Liver (tissue), 9 donors: ENCODE data around the gene HEBP2. TPM values are rescaled to one million over a fixed set of nuclear protein-coding genes. Genes with fewer than 3 reads are reported as not detected.

ENCODE experiments used
- DNase-seq: peaks from one replicate; pipeline ENCODE4 v3.0.0-alpha.2; 2017; ENCODE audit warnings: low spot score
- H3K27ac ChIP-seq, 2 donors: one replicate each; pipeline ENCODE4 v1.7.0; 2013; ENCODE audit warnings: inconsistent platforms in 2 of 2, low read length in 2 of 2, control low read depth in 1 of 2, low read depth in 1 of 2, mild to moderate bottlenecking in 1 of 2
- H3K27me3 ChIP-seq, 4 donors: one replicate each; pipeline versions ENCODE4 v1.6.1 to v1.7.0; 2013; ENCODE audit warnings: low read length in 3 of 4, inconsistent platforms in 1 of 4, mild to moderate bottlenecking in 1 of 4, moderate library complexity in 1 of 4; ENCODE audit not compliant: control insufficient read depth in 4 of 4, insufficient read depth in 4 of 4
- H3K36me3 ChIP-seq, 4 donors: one replicate each; pipeline versions ENCODE4 v1.6.1 to v1.7.0; 2013; ENCODE audit warnings: low read length in 3 of 4, mild to moderate bottlenecking in 3 of 4, low read depth in 1 of 4, moderate library complexity in 1 of 4; ENCODE audit not compliant: control insufficient read depth in 4 of 4, insufficient read depth in 3 of 4
- H3K4me1 ChIP-seq, 4 donors: one replicate each; pipeline versions ENCODE4 v1.6.1 to v1.7.0; 2013; ENCODE audit warnings: low read length in 3 of 4, mild to moderate bottlenecking in 3 of 4, moderate library complexity in 1 of 4; ENCODE audit not compliant: control insufficient read depth in 4 of 4, insufficient read depth in 4 of 4
- H3K4me3 ChIP-seq, 3 donors: one replicate each; pipeline versions ENCODE4 v1.6.1 to v1.7.0; 2013; ENCODE audit warnings: low read length in 3 of 3, control low read depth in 1 of 3, low read depth in 1 of 3, mild to moderate bottlenecking in 1 of 3
- H3K9ac ChIP-seq, 2 donors: one replicate each; pipeline ENCODE4 v1.7.0; 2013; ENCODE audit warnings: low read length in 2 of 2, mild to moderate bottlenecking in 2 of 2, moderate library complexity in 2 of 2, control low read depth in 1 of 2, low read depth in 1 of 2
- H3K9me3 ChIP-seq, 4 donors: one replicate each; pipeline versions ENCODE4 v1.6.1 to v1.7.0; 2013; ENCODE audit warnings: low read length in 3 of 4; ENCODE audit not compliant: control insufficient read depth in 4 of 4
- ATF3 ChIP-seq: IDR thresholded peaks from 2 replicates; pipeline ENCODE4 v1.6.1; 2016; ENCODE audit warnings: antibody characterized with exemption
- EGR1 ChIP-seq, 2 donors: IDR thresholded peaks; 2 replicates each; pipeline ENCODE4 v1.6.1; 2016 to 2018; ENCODE audit warnings: antibody characterized with exemption in 2 of 2, low read depth in 2 of 2
- FOXA1 ChIP-seq: IDR thresholded peaks from 2 replicates; pipeline ENCODE4 v1.6.1; 2016; ENCODE audit warnings: antibody characterized with exemption
- GABPA ChIP-seq, 2 donors: IDR thresholded peaks in 1 of 2; conservative IDR thresholded peaks in 1 of 2; 2 replicates each; pipeline ENCODE4 v1.6.1; 2016; ENCODE audit warnings: antibody characterized with exemption in 2 of 2, mild to moderate bottlenecking in 1 of 2, moderate library complexity in 1 of 2
- HNF4A ChIP-seq, 2 donors: conservative IDR thresholded peaks; 2 replicates each; pipeline ENCODE4 v1.6.1; 2016; ENCODE audit warnings: antibody characterized with exemption in 2 of 2, mild to moderate bottlenecking in 2 of 2
- HNF4G ChIP-seq: IDR thresholded peaks from 2 replicates; pipeline ENCODE4 v1.6.1; 2016; ENCODE audit warnings: antibody characterized with exemption
- JUND ChIP-seq, 2 donors: IDR thresholded peaks; 2 replicates each; pipeline ENCODE4 v1.6.1; 2016; ENCODE audit warnings: antibody characterized with exemption in 2 of 2
- MAX ChIP-seq: IDR thresholded peaks from 2 replicates; pipeline ENCODE4 v1.6.1; 2016; ENCODE audit warnings: antibody characterized with exemption
- NR2F2 ChIP-seq: IDR thresholded peaks from 2 replicates; pipeline ENCODE4 v1.6.1; 2016; ENCODE audit warnings: antibody characterized with exemption
- RAD21 ChIP-seq, 2 donors: IDR thresholded peaks; 2 replicates each; pipeline ENCODE4 v1.6.1; 2016; ENCODE audit warnings: antibody characterized with exemption in 2 of 2, mild to moderate bottlenecking in 2 of 2
- RXRA ChIP-seq, 2 donors: IDR thresholded peaks; 2 replicates each; pipeline ENCODE4 v1.6.1; 2017 to 2018; ENCODE audit warnings: antibody characterized with exemption in 2 of 2, mild to moderate bottlenecking in 1 of 2
- SP1 ChIP-seq: IDR thresholded peaks from 2 replicates; pipeline ENCODE4 v1.6.1; 2018; ENCODE audit warnings: antibody characterized with exemption, mild to moderate bottlenecking
- YY1 ChIP-seq: IDR thresholded peaks from 2 replicates; pipeline ENCODE4 v1.6.1; 2016; ENCODE audit warnings: antibody characterized with exemption, mild to moderate bottlenecking
- ZBTB33 ChIP-seq: IDR thresholded peaks from 2 replicates; pipeline ENCODE4 v1.6.1; 2016; ENCODE audit warnings: antibody characterized with exemption
- WGBS: extraction: QIAGEN DNeasy Blood & Tissue Kit; methylation state at CpG from one replicate; pipeline ENCODE4 v1.1.7; 2013; 5-methylcytosine and 5-hydroxymethylcytosine counted together
- polyA plus RNA-seq, 2 donors: library from polyadenylated mRNA; stranded (reverse) in 1 of 2; unstranded in 1 of 2; fragments of 200-250 nt in 1 of 2; fragments of >200 nt in 1 of 2; fragmentation: Nextera tagmentation in 1 of 2; extraction: Ambion mirVana in 1 of 2; gene quantifications; one replicate each; pipeline versions ENCODE4 v1.2.1 to v1.2.3, GENCODE V29; 2013 to 2015
- total RNA-seq, 2 donors: library from RNA; depleted of rRNA; stranded (reverse); fragments of >200 nt; gene quantifications; one replicate each; pipeline ENCODE4 v1.2.3, GENCODE V29; 2014
- TF ChIP-seq, protein P1 (sequence below): IDR thresholded peaks from 2 replicates; pipeline ENCODE4 v1.6.1; 2016; ENCODE audit warnings: antibody characterized with exemption, mild to moderate bottlenecking
- TF ChIP-seq, protein P2 (sequence below): fragments of 150-350 bp; IDR thresholded peaks from 2 replicates; pipeline ENCODE4 v1.5.1; 2017; ENCODE audit warnings: improper control_type of control experiment, low read depth, low read length; ENCODE audit not compliant: missing input control
- donor health status: healthy.
- donor health status: healthy.
- donor health status: healthy.
- donor health status: healthy.
- donor health status: healthy.

HEBP2 gene
- total and polyA plus RNA-seq, 4 donors: 5.6 to 58.0 (median 16.8) TPM

DNA sequence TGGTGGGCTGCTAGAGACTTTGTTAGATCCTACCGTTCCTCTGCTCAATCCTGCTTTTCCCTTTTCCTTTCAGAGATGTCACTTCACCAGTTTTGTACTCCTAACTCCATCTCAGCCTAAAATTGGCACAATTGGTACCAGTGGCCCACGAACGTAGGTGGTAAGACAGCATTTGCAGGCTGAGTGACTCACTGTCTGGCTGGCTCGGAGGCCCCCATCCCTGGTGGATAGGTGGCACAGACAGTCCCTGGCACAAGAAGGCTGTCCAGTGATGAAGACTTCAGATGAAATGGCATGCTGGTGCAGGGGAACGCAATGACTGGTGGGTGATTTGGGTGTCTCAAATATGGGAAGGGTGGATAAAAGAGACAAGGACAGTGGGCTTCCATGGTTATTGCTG, 11.1 kb downstream of the HEBP2 start:
- Histone ChIP-seq H3K4me1 (peaks cover 2 to 16% (median 7%) of the 10 kb centered on the region in 4 donors), H3K9ac (no peak overlapping the region), H3K27ac (no peak overlapping the region), H3K36me3 (peaks cover 6 to 33% (median 25%) of the 10 kb centered on the region in 4 donors), H3K4me3 (no peak overlapping the region), H3K9me3 (no peaks in the 10 kb centered on the region), H3K27me3 (no peaks in the 10 kb centered on the region)
- no peak for TF ChIP-seq ATF3
- no peak for TF ChIP-seq MAX
- no peak for TF ChIP-seq EGR1 (IDR thresholded peaks at IDR 0.05; ENCODE audit: low read depth in 2 of 2)
- WGBS: 95% methylated on average over 5 of the region's 5 CpGs
- no peak for DNase-seq

- Histone ChIP-seq H3K27ac (no peak overlapping the region), H3K4me3 (no peak overlapping the region), H3K4me1 (peaks cover 0 to 20% (median 2%) of the 10 kb centered on the region in 4 donors), H3K9me3 (no peaks in the 10 kb centered on the region), H3K36me3 (peaks cover 6 to 29% (median 22%) of the 10 kb centered on the region in 4 donors), H3K27me3 (no peaks in the 10 kb centered on the region), H3K9ac (no peak overlapping the region)
- TF ChIP-seq EGR1 (IDR thresholded peaks at IDR 0.05; ENCODE audit: low read depth in 2 of 2) (no peak), NR2F2 (no peak), JUND (IDR thresholded peaks at IDR 0.05) (no peak), RAD21 (IDR thresholded peaks at IDR 0.05) (no peak), YY1 (no peak), ATF3 (no peak), HNF4G (no peak), SP1 (no peak), ZBTB33 (no peak), HNF4A (conservative IDR thresholded peaks at IDR 0.05) (no peak), RXRA (IDR thresholded peaks at IDR 0.05) (no peak), MAX (no peak), GABPA (IDR thresholded peaks at IDR 0.05 in 1 of 2, conservative IDR thresholded peaks at IDR 0.05 in 1 of 2) (no peak), FOXA1 (no peak)
- TF ChIP-seq, protein P1, sequence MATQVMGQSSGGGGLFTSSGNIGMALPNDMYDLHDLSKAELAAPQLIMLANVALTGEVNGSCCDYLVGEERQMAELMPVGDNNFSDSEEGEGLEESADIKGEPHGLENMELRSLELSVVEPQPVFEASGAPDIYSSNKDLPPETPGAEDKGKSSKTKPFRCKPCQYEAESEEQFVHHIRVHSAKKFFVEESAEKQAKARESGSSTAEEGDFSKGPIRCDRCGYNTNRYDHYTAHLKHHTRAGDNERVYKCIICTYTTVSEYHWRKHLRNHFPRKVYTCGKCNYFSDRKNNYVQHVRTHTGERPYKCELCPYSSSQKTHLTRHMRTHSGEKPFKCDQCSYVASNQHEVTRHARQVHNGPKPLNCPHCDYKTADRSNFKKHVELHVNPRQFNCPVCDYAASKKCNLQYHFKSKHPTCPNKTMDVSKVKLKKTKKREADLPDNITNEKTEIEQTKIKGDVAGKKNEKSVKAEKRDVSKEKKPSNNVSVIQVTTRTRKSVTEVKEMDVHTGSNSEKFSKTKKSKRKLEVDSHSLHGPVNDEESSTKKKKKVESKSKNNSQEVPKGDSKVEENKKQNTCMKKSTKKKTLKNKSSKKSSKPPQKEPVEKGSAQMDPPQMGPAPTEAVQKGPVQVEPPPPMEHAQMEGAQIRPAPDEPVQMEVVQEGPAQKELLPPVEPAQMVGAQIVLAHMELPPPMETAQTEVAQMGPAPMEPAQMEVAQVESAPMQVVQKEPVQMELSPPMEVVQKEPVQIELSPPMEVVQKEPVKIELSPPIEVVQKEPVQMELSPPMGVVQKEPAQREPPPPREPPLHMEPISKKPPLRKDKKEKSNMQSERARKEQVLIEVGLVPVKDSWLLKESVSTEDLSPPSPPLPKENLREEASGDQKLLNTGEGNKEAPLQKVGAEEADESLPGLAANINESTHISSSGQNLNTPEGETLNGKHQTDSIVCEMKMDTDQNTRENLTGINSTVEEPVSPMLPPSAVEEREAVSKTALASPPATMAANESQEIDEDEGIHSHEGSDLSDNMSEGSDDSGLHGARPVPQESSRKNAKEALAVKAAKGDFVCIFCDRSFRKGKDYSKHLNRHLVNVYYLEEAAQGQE: no peak
- TF ChIP-seq, protein P2, sequence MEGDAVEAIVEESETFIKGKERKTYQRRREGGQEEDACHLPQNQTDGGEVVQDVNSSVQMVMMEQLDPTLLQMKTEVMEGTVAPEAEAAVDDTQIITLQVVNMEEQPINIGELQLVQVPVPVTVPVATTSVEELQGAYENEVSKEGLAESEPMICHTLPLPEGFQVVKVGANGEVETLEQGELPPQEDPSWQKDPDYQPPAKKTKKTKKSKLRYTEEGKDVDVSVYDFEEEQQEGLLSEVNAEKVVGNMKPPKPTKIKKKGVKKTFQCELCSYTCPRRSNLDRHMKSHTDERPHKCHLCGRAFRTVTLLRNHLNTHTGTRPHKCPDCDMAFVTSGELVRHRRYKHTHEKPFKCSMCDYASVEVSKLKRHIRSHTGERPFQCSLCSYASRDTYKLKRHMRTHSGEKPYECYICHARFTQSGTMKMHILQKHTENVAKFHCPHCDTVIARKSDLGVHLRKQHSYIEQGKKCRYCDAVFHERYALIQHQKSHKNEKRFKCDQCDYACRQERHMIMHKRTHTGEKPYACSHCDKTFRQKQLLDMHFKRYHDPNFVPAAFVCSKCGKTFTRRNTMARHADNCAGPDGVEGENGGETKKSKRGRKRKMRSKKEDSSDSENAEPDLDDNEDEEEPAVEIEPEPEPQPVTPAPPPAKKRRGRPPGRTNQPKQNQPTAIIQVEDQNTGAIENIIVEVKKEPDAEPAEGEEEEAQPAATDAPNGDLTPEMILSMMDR: no peak
- 96% methylated on average over 4 of the region's 4 CpGs for WGBS
- no peak for DNase-seq
These were observed 12.2 kb downstream of the HEBP2 start for GRCh38 chr6:138416206-138416605.
